SKM-1 (cell line): ENCODE measurements around the gene HGD.
"Not testable (repeated sequence)": the region's sequence is repeated elsewhere in the genome, so short reads cannot be mapped to it uniquely, and the experiment has no call there.

ENCODE experiments used
- DNase-seq: peaks from one replicate; lab custom pipeline; 2025; ENCODE audit not compliant: unreplicated experiment; lab: John Stamatoyannopoulos, UW

Gene HGD

GRCh38 chr3:120680193-120680894 is 1.7 kb downstream of the HGD start:
- no peak for DNase-seq

GRCh38 chr3:120678984-120679383 is 3.1 kb downstream of the HGD start:
- DNase-seq, result no peak

DNA sequence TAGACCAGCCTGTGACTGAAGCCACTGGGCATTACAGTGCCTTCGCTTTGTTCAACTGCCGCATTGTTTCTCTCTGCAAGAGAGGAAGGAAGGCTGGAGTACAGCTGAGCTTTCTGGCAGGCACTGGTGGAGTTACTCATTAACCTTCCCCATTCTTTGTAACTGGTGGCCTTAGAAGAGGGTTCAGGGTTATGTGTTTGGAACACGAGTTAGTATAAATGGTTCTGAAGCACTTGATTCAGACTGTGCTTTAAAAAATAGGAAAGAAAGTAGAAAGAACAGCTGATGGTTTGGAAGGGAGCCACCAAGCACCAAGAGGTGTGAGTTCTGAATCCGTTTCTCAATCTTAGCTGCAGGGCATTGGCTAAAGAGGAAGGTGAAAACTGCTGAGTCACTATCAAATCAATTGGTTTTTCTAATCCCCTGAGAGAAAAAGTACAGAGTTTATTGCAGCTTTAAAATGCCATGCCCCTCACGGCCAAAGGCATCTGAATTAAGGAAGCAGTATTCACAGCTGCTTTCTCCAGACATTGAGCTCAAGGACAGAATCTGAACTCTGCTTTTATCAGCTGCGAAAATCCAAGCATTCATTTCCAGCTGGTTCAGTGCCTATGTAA is 3.6 kb downstream of the HGD start:
- peak; percentile 81 for DNase-seq

GRCh38 chr3:120677193-120677592 is 4.8 kb downstream of the HGD start:
- DNase-seq, result not testable (repeated sequence)

GRCh38 chr3:120673116-120673515 is 8.9 kb downstream of the HGD start:
- no peak for DNase-seq

GRCh38 chr3:120670576-120670975 is 11.5 kb downstream of the HGD start:
- DNase-seq, result no peak

DNA sequence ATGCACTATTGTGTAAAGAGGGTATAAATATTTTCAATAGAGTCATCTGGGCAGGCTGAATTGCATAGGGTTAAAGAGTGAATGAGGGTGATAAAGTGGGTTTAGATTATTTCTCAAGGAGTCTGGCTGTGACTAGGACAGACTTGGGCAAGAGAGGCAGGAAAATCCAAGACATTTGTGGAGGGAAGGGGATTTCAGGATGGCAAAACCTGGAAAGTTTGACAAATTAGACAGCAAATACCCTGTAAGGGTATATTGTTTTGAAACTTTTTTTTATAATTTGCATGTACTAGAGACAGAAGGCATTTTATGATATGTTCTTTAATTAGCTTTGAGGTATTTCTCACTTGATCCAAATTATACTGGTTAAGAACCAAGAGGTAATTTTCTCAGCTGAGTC is 17.1 kb downstream of the HGD start:
- DNase-seq, result no peak

GRCh38 chr3:120661945-120662344 is 20.1 kb downstream of the HGD start:
- DNase-seq, result no peak

- no peak for DNase-seq
These were observed 20.7 kb downstream of the HGD start for GRCh38 chr3:120661106-120661905.

DNA sequence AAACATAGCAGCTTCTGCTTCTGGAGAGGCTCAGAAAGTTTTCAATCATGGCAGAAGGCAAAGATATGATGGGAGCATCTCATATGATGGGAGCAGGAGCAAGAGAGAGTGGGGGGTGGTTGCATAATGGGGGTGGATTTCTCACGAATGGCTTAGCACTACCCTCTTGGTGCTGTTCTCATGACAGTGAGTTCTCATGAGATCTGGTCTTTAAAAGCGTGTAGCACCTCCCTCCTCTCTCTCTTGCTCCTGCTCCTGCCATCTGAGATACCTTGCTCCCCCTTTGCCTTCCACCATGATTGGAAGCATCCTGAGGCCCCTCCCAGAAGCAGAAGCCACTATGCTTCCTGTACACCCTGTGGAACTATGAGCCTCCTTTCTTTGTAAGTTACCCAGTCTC is 22.2 kb downstream of the HGD start:
- no peak for DNase-seq

DNA sequence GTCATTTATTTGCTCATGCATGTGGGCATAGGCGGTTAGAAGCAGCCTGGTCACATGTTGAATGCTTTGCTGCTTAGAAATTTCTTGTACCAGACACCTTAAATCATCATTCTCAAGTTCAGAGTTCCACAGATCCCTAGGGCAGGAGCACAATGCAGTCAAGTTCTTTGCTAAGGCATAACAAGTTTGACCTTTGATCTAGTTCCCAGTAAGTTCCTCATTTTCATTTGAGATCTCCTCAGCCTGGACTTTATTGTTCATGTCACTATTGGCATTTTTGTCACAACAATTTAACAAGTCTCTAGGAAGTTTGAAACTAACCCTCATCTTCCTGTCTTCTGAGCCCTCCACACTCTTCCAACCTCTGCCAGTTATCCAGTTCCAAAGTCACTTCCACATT is 22.8 kb downstream of the HGD start:
- DNase-seq, result peak; percentile 15

- DNase-seq, result no peak
These were observed 29.0 kb downstream of the HGD start for GRCh38 chr3:120652896-120653545.

DNA sequence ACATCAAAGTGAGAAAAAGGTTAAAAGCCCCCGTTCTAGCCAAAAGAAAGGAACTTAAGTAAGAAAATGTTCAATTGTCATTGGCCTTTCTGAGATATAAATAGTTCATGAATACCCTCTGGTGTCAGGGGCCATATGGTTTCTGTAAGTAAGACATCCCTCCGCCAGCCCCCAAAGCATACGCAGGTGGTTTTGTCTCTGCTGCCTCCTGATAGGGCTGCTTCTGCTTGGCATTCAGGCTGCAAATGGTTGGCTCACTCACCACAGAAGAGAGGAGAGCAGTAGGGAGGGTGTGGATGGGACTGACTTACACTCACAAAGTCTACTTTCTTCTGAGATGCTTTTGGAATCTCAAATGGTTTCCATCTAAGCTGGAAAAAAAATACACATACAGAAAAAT is 29.8 kb downstream of the HGD start:
- no peak for DNase-seq

DNA sequence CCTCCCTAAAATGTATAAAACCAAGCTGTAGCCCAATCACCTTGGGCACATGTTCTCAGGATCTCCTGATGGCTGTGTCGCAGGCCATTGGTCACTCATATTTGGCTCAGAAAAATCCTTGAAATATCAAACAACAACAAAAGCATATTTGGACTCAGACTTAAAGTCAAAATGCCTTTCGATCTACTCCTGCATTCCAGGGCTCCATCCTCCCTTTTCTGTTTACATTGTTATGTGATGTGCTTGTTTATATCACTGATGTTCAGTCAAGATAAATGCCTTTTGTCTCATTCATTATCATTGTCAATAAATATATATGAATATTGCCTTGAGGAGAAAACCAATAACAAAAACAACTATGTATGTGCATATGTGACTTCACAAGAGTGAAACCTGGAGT is 31.7 kb downstream of the HGD start:
- DNase-seq, result no peak

DNA sequence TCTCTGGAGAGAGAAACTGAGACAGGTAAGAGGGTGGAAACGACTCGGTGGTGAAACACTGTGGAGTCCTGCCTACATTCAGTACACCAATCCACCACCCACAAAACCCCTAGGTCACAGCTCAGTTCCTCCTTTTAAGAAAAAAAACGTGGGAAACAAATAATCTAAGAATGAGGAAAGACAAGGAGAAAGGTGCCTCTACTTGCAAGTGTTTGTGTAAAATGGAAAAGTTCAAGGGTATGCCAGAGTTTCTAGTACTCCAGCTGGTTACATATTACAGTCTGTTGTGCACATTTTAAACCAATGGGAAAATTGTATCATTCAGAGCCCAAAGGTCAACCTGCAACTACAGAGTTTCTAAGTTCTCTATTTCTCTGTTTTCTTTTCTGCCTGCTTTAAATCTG is 32.2 kb downstream of the HGD start:
- DNase-seq, result no peak

DNA sequence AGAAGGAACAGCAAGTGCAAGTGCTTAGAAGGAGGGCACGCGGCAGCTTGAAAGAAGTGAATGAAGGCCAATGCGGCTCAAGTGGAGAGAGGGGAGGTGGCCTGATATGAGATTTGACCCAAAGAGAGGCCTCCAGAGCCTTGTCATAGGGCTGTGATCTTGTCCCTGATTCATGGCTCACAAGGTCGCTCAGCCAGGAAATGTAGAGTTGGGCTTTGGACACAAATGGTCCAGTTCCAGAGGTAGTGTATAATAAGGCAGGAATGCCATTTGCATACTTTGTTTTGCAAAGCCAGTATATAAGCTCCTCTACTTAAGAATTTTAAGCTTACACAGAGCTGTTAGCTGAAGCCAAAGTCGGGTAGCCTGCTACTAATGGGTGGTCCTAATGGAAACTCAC is 33.7 kb downstream of the HGD start:
- DNase-seq, result no peak

DNA sequence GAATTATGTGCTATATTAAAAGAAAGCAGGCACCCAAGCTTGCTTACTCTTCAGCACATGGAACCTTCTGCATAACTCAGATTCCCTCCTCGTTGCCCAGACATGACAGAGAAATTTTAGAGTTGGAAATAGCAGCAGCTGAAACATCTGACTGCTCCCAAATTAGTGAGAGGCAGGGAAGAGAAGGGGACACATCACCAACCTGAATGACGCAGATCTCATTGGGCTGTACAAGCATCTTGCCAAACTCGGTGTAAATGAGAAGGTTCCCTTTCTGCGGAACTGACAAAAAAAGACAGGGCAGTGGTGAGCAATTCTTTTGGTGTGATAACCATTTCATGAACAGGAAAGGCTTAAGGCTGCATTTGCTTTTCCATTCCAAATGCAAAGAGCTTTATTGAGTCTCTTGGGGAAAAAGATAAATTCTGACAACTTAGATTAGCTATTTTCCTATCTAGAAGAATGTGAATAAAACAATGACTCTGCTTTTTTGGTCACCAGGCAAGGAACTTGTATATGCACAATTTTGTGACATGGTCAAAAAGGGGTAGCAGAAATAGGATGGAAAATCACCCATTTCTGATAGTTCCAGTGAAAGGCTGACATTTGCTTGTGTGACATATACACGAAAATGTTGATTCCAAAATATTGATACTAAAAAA is 35.1 kb downstream of the HGD start:
- DNase-seq, result no peak

DNA sequence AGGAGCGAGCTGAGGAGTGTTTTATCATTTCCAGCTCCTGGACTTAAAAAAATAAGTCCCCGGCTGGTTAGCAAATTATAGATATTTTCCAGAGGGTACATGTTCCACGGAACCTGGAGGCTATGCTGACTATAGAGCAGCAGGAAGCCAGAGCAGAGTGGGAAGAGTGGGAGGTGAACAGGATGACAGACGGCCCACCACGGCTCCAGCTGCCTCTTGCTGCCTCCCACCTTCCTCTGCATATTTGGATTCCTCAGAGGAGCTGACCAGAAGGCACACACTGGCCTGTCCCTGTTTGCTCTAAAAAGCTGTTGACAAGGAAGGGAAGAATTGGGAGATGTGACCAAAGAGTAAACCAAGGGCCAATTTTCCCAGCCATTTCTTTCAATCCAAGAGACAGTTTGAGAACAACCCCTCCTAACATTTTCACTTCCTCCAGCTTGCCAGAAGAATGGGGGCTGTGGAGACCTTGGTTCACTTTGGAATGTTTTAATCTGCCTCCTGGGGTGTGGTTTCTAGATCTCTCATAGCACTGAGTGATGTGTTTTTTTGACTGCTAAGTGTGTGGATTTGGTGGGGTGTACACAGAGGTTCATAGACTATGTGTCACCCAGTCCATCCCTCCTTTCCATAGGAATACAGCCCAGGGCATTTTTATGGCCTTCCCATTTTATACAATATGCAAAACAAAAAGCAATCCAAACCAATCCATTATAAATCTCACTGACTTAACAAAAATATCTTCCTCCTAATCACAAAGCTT is 36.8 kb downstream of the HGD start:
- DNase-seq, result no peak

DNA sequence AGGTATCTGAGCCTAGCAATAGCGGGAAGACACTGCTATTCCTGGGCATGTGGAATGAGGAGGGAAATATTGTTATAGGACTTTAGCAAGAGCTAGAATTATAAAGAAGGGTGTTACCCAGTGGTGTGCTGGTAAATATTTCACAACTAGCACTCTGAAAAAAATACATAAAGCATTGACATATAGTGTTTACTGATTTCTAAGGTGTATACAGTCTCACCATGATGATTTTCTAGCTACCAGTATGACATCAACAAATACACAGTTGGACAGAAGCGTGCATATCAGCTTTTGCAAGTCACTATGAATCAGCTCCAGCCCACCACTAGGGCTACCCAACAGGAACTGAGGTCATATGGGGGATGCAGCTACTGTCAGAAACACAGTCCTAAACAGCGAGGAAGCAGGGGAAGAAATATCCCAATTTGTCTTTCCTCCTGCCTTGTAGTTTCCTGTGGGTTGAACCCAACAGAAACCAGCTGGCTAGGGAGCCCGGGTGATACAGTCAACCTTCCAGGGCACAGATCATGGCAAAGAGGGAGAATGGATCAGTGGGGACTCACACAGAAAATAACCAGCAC is 39.6 kb downstream of the HGD start:
- no peak for DNase-seq

- DNase-seq, result no peak
These were observed 40.3 kb downstream of the HGD start for GRCh38 chr3:120641696-120642246.
